ENCODE results near the gene ELP1. TPM values are rescaled to one million over a fixed set of nuclear protein-coding genes. Genes with fewer than 3 reads are reported as not detected.

The ELP1 gene
- total RNA-seq, 1 donor from 2014 or later = 20.7 TPM

- Histone ChIP-seq H3K36me3 (ENCODE audit: insufficient read depth, low read length) (no peaks in the 10 kb centered on the region), H3K4me1 (ENCODE audit: insufficient read depth, low read length) (no peaks in the 10 kb centered on the region), H3K27me3 (ENCODE audit: insufficient read depth, low read length) (no peaks in the 10 kb centered on the region), H3K4me2 (ENCODE audit: low read length) (no peak overlapping the region), H3K9me3 (ENCODE audit: insufficient read depth, low read depth, low read length) (no peaks in the 10 kb centered on the region), H2AFZ (ENCODE audit: low read depth, low read length) (no peak overlapping the region), H3K9ac (ENCODE audit: low read length) (no peak overlapping the region), H3K79me2 (ENCODE audit: insufficient read depth, low read length) (no peaks in the 10 kb centered on the region), H3K27ac (ENCODE audit: low read depth, low read length) (no peak overlapping the region), H4K20me1 (ENCODE audit: insufficient read depth, low read length) (no peaks in the 10 kb centered on the region), H3K4me3 (ENCODE audit: insufficient read depth, low read depth, low read length) (no peak overlapping the region)
- DNase-seq (ENCODE audit: low read depth) (no peak), FAIRE-seq (no peak)
- Mint-ChIP-seq H3K9me3 (ENCODE audit: unreplicated experiment) (peaks cover 2% of the 10 kb centered on the region), H3K36me3 (ENCODE audit: low read depth, unreplicated experiment) (peaks cover 4% of the 10 kb centered on the region), H3K27ac (ENCODE audit: unreplicated experiment) (no peak overlapping the region), H3K4me1 (ENCODE audit: low read depth, unreplicated experiment) (peaks cover 9% of the 10 kb centered on the region), H3K4me3 (ENCODE audit: unreplicated experiment) (no peak overlapping the region), H3K27me3 (ENCODE audit: low read depth, unreplicated experiment) (peaks cover 7% of the 10 kb centered on the region)
- TF ChIP-seq EZH2 (IDR thresholded peaks at IDR 0.05; ENCODE audit: insufficient read depth, low read length) = no peak
These were observed 72.5 kb downstream of the ELP1 start for GRCh38 chr9:108861464-108861863.

GRCh38 chr9:108860764-108861163 lies 73.2 kb downstream of the ELP1 start:
- H4K20me1 ChIP-seq (ENCODE audit: insufficient read depth, low read length) = no peaks in the 10 kb centered on the region
- H3K4me1 Mint-ChIP-seq (ENCODE audit: low read depth, unreplicated experiment) = peaks cover 9% of the 10 kb centered on the region
- H3K79me2 ChIP-seq (ENCODE audit: insufficient read depth, low read length) = no peaks in the 10 kb centered on the region
- H3K4me2 ChIP-seq (ENCODE audit: low read length) = no peak overlapping the region
- no peak overlapping the region for H3K9ac ChIP-seq (ENCODE audit: low read length)
- no peak overlapping the region for H3K27ac Mint-ChIP-seq (ENCODE audit: unreplicated experiment)
- no peaks in the 10 kb centered on the region for H3K4me1 ChIP-seq (ENCODE audit: insufficient read depth, low read length)
- H3K4me3 ChIP-seq (ENCODE audit: insufficient read depth, low read depth, low read length) = no peak overlapping the region
- peaks cover 4% of the 10 kb centered on the region for H3K36me3 Mint-ChIP-seq (ENCODE audit: low read depth, unreplicated experiment)
- TF ChIP-seq EZH2 (IDR thresholded peaks at IDR 0.05; ENCODE audit: insufficient read depth, low read length) (no peak), CTCF (IDR thresholded peaks at IDR 0.05; ENCODE audit: insufficient read depth, low read depth, low read length) (no peak)
- H3K27ac ChIP-seq (ENCODE audit: low read depth, low read length) = no peak overlapping the region
- H3K4me3 Mint-ChIP-seq (ENCODE audit: unreplicated experiment) = no peak overlapping the region
- peaks cover 2% of the 10 kb centered on the region for H3K9me3 Mint-ChIP-seq (ENCODE audit: unreplicated experiment)
- no peaks in the 10 kb centered on the region for H3K27me3 ChIP-seq (ENCODE audit: insufficient read depth, low read length)
- H2AFZ ChIP-seq (ENCODE audit: low read depth, low read length) = no peak overlapping the region
- DNase-seq (ENCODE audit: low read depth) = no peak
- FAIRE-seq = no peak
- peaks cover 14% of the 10 kb centered on the region for H3K27me3 Mint-ChIP-seq (ENCODE audit: low read depth, unreplicated experiment)
- no peaks in the 10 kb centered on the region for H3K9me3 ChIP-seq (ENCODE audit: insufficient read depth, low read depth, low read length)
- H3K36me3 ChIP-seq (ENCODE audit: insufficient read depth, low read length) = no peaks in the 10 kb centered on the region

- FAIRE-seq = no peak
- H3K27me3 Mint-ChIP-seq (ENCODE audit: low read depth, unreplicated experiment) = peaks cover 14% of the 10 kb centered on the region
These were observed 73.6 kb downstream of the ELP1 start for GRCh38 chr9:108860354-108860753.

More at GRCh38 chr9:108860354-108860753, 73.6 kb downstream of the ELP1 start:
- Histone ChIP-seq H3K27ac (ENCODE audit: low read depth, low read length) (no peak overlapping the region), H3K36me3 (ENCODE audit: insufficient read depth, low read length) (no peaks in the 10 kb centered on the region), H3K79me2 (ENCODE audit: insufficient read depth, low read length) (no peaks in the 10 kb centered on the region), H3K9ac (ENCODE audit: low read length) (no peak overlapping the region), H4K20me1 (ENCODE audit: insufficient read depth, low read length) (no peaks in the 10 kb centered on the region), H3K4me1 (ENCODE audit: insufficient read depth, low read length) (no peaks in the 10 kb centered on the region), H3K4me2 (ENCODE audit: low read length) (no peak overlapping the region), H3K9me3 (ENCODE audit: insufficient read depth, low read depth, low read length) (no peaks in the 10 kb centered on the region), H3K4me3 (ENCODE audit: insufficient read depth, low read depth, low read length) (no peak overlapping the region), H2AFZ (ENCODE audit: low read depth, low read length) (no peak overlapping the region), H3K27me3 (ENCODE audit: insufficient read depth, low read length) (no peaks in the 10 kb centered on the region)
- Mint-ChIP-seq H3K4me1 (ENCODE audit: low read depth, unreplicated experiment) (peaks cover 9% of the 10 kb centered on the region), H3K4me3 (ENCODE audit: unreplicated experiment) (no peak overlapping the region), H3K36me3 (ENCODE audit: low read depth, unreplicated experiment) (peaks cover 4% of the 10 kb centered on the region), H3K9me3 (ENCODE audit: unreplicated experiment) (peaks cover 2% of the 10 kb centered on the region), H3K27ac (ENCODE audit: unreplicated experiment) (no peak overlapping the region)
- no peak for DNase-seq (ENCODE audit: low read depth)
- no peak for TF ChIP-seq CTCF (IDR thresholded peaks at IDR 0.05; ENCODE audit: insufficient read depth, low read depth, low read length)
- TF ChIP-seq EZH2 (IDR thresholded peaks at IDR 0.05; ENCODE audit: insufficient read depth, low read length) = no peak
